ENCODE data around the gene NCAM1. TPM values are rescaled to one million over a fixed set of nuclear protein-coding genes. Genes with fewer than 3 reads are reported as not detected.

NCAM1 gene
- total and polyA plus RNA-seq, 2 donors (not counting 3 experiments of a cell fraction or from before 2014, with no cell fraction given) = 0.03 TPM; not detected in 1

GRCh38 chr11:113162592-113162962 is 201.4 kb downstream of the NCAM1 start:
- intact Hi-C loops (cut with micrococcal nuclease) = no loop called here
- Histone ChIP-seq H3K9ac (replicated peaks; ENCODE audit: extremely low read depth, insufficient read depth, low read length) (no peak overlapping the region), H3K79me2 (ENCODE audit: control insufficient read depth, insufficient read depth, low read length) (no peaks in the 10 kb centered on the region), H3K4me3 (replicated peaks in 1 of 3; ENCODE audit: insufficient read depth in 1 of 3, low read depth in 1 of 3, low read length in 3 of 3) (no peak overlapping the region), H3K9me1 (replicated peaks; ENCODE audit: control insufficient read depth, extremely low read depth, insufficient read depth, low read length) (no peaks in the 10 kb centered on the region), H3K27me3 (ENCODE audit: control insufficient read depth in 2 of 2, insufficient read depth in 2 of 2, low read length in 2 of 2) (no peaks in the 10 kb centered on the region), H4K20me1 (replicated peaks; ENCODE audit: control insufficient read depth, extremely low read depth, insufficient read depth, low read length) (no peaks in the 10 kb centered on the region), H2AFZ (ENCODE audit: low read depth, low read length) (no peak overlapping the region), H3K9me3 (replicated peaks; ENCODE audit: control insufficient read depth, insufficient read depth, low read length) (peaks cover 2% of the 10 kb centered on the region), H3K36me3 (ENCODE audit: control insufficient read depth in 2 of 2, extremely low read depth in 1 of 2, insufficient read depth in 2 of 2, low read length in 2 of 2) (no peaks in the 10 kb centered on the region), H3K4me2 (ENCODE audit: insufficient read depth, low read length) (no peak overlapping the region), H3K27ac (ENCODE audit: insufficient read depth, low read depth, low read length) (no peak overlapping the region), H3K4me1 (ENCODE audit: control insufficient read depth, extremely low read depth, insufficient read depth, low read length) (no peaks in the 10 kb centered on the region)
- no peak for FAIRE-seq
- TF ChIP-seq MYC (IDR thresholded peaks at IDR 0.05; ENCODE audit: low read depth, low read length) (no peak), MAX (IDR thresholded peaks at IDR 0.05; ENCODE audit: insufficient read depth, insufficient read length) (no peak), GATA2 (IDR thresholded peaks at IDR 0.05; ENCODE audit: insufficient read depth, insufficient read length, low read depth, low read length) (no peak), JUN (IDR thresholded peaks at IDR 0.05; ENCODE audit: borderline replicate concordance, insufficient read depth, insufficient read length, low read depth) (no peak), EZH2 (IDR thresholded peaks at IDR 0.05; ENCODE audit: borderline replicate concordance, low read depth, low read length, severe bottlenecking) (no peak), FOS (IDR thresholded peaks at IDR 0.05; ENCODE audit: borderline replicate concordance, insufficient read depth, low read length) (no peak), POLR2AphosphoS5 (IDR thresholded peaks at IDR 0.05; ENCODE audit: insufficient read depth, low read depth, low read length) (no peak), POLR2A (IDR thresholded peaks at IDR 0.05; ENCODE audit: low read depth, low read length) (no peak), CTCF (IDR thresholded peaks at IDR 0.05; ENCODE audit: extremely low read depth in 1 of 2, insufficient read depth in 1 of 2, low read depth in 1 of 2, low read length in 2 of 2) (no peak)
- POLR2A ChIA-PET = no interaction called here
- no peak for DNase-seq (ENCODE audit: low read depth, low spot score)
- BruUV-seq (replicated peaks) = no TSS peak
- CTCF ChIA-PET = no interaction called here
- dilution Hi-C loops (cut with MboI; ENCODE audit: extremely low pct_ligation_motif_present, low sequenced_read_pairs) = no loop called here

All from endothelial cell of umbilical vein (primary cell).